ENCODE measurements around the gene SEMA7A.
A peak's percentile ranks its signal among the peaks of the same experiment; 100 is the strongest.

SEMA7A gene

DNA sequence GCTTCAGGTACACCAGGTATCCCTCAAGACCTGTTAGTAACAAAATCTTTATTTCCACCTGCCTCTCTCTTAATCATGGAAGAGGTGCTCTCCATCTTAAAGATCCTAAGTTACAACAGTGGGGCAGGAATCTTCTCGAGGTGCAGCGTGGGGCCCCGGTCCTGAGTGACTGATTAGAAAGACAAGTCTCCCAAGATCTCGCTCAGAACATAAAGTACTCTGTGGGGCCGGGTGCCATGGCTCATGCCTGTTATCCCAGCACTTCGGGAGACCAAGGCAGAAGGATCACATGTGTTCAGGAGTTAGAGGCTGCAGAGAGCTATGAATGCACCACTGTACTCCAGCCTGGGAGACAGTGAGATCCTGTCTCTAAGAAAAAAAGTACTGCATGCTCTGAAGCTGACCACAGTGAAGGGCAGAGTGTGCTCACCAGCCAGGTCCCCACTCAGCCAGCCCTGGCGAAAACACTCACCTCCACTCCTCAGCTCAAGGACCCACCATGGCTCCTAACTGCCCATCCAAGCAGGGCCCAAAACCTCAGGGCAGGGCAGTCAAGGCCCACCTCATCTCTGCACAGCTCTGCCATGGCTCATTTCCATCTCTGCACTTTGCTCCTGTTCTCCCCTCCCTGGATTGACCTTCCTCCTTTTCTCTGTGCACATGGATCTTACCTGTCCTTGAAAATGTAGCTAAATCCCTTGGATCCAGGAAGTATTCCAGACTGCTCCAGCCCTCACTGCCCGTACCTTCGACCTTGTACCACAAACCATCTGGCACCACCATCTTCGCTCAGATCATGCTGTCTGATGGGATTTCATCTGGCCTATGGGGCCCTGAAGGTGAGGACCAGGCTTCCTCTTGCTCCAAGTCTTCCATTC lies 7.1 kb downstream of the SEMA7A start:
- peak overlapping the region; percentile 36 to 80 for H3K27ac Mint-ChIP-seq
- H3K4me1 Mint-ChIP-seq = peaks cover 100% of the 10 kb centered on the region
- no peaks in the 10 kb centered on the region for H3K27me3 Mint-ChIP-seq
- no peak overlapping the region for H3K4me3 Mint-ChIP-seq
- ATAC-seq (no peak), DNase-seq (no peak)
- no peaks in the 10 kb centered on the region for H3K9me3 Mint-ChIP-seq

DNA sequence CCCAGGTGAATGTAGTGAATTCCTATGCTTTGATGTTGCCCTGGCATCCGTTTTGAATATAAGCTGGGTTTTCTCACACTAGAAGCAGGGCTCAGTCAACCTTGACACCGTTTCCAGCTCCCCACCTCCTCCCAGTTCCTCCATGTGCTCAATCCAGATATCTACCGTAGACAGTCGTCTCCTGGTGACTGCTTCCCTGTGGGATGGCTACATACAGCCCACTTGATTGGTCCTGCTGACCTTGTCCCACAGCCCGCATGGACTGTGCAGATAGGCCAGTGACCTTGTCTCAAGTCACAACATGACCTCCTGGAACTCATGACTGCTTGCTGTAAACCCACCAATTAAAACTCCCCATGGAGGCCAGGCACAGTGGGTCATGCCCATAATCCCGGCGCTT lies 8.1 kb downstream of the SEMA7A start:
- Mint-ChIP-seq H3K4me1 (peaks cover 100% of the 10 kb centered on the region), H3K9me3 (no peaks in the 10 kb centered on the region), H3K27me3 (no peaks in the 10 kb centered on the region), H3K27ac (peak overlapping the region; percentile 9 to 78), H3K4me3 (no peak overlapping the region)
- ATAC-seq (no peak), DNase-seq (no peak)

DNA sequence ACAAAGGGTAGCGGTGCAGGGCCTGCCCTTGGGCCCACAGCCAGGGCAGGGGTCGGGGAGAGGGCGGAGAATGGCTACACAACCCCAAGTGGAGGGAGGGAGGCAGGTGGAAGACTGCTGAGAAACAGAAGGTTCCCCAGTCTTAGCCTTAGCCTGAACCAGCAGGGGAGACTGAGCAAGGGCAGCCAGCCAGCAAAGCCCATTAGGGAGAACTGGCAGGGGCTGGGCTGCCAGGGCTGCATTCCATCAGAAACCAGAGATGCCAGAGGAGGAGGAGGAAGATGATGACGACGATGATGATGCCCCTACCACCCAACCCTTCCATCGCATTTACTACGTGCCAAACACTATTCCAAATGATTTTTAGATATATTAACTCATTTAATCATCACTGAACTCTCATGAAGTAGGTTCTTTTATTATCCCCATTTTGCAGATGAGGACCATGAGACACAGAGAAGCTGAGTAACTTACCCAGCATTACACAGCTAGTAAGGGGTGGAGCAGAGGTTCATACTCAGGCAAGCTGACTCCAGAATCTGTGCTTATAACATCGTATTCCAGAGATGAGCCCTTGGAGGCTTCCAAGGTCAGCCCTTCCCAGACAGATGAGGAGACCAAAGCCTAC lies 8.7 kb downstream of the SEMA7A start:
- Mint-ChIP-seq H3K4me3 (no peak overlapping the region), H3K27me3 (no peaks in the 10 kb centered on the region), H3K9me3 (no peaks in the 10 kb centered on the region), H3K4me1 (peaks cover 100% of the 10 kb centered on the region), H3K27ac (peak overlapping the region in 1 of 2 donors; percentile 81)
- ATAC-seq (no peak), DNase-seq (no peak)

GRCh38 chr15:74423431-74424257 lies 10.1 kb downstream of the SEMA7A start:
- H3K27ac Mint-ChIP-seq = peak overlapping the region; percentile 85 to 92
- H3K4me3 Mint-ChIP-seq = peak overlapping the region in 1 of 2 donors; percentile 3
- peaks cover 98% of the 10 kb centered on the region for H3K4me1 Mint-ChIP-seq
- DNase-seq = no peak
- H3K27me3 Mint-ChIP-seq = no peaks in the 10 kb centered on the region
- no peaks in the 10 kb centered on the region for H3K9me3 Mint-ChIP-seq
- no peak for ATAC-seq

GRCh38 chr15:74422652-74423430 lies 10.9 kb downstream of the SEMA7A start:
- H3K4me3 Mint-ChIP-seq = no peak overlapping the region
- DNase-seq = no peak
- ATAC-seq = no peak
- no peaks in the 10 kb centered on the region for H3K27me3 Mint-ChIP-seq
- no peaks in the 10 kb centered on the region for H3K9me3 Mint-ChIP-seq
- H3K4me1 Mint-ChIP-seq = peaks cover 98% of the 10 kb centered on the region
- H3K27ac Mint-ChIP-seq = peak overlapping the region; percentile 12 to 78

- ATAC-seq (no peak), DNase-seq (no peak)
- H3K4me3 Mint-ChIP-seq = no peak overlapping the region
- no peaks in the 10 kb centered on the region for H3K27me3 Mint-ChIP-seq
- H3K27ac Mint-ChIP-seq = peak overlapping the region; percentile 67 to 78
- H3K9me3 Mint-ChIP-seq = no peaks in the 10 kb centered on the region
- peaks cover 98% of the 10 kb centered on the region for H3K4me1 Mint-ChIP-seq
These were observed 11.5 kb downstream of the SEMA7A start for GRCh38 chr15:74422265-74422651.

DNA sequence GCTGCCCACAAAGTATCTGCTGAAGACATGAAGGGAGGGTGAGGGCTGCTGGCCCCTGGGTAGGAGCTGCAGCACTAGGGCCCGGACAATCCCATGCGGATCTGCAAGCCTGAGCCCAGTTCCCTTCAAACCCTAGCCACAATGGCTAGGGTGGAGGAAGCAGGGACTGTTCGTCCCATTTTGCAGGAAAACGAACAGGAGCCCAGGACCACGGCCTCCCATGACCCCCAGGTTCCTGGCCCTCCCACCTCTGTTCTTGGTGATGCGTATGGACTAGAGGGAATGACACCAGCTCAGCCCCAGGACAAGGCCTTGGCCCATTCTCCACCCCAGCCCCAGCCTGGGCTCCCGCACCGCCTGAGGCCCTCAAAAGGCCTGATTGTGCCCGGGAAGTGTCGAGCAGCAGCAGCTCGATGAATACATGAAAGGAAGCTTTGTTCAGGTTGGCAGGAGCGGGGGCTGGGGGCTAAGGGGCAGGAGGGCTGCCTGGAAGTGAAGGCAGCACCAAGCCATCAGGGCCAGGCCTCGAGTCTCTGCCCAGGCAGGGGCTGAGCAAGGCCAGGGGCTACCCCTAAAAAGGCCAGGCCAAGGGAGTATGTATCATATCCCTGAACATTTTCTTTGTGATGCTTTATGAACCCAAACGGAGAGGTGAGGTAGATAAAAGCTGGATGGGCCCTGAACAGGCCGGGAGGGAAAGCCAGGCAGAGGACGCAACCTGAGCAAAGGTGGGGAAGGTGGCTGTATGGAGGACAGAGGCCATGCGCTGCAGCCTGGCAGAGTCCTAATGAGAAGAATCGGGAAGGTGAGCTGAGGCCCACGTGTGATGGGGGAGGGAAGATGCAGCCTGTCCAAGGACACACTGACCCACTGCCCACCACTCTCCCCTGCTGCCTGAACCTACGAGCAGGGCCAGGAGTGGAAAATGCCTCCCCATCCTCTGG lies 12.2 kb downstream of the SEMA7A start:
- DNase-seq = no peak
- ATAC-seq = no peak
- Mint-ChIP-seq H3K9me3 (no peaks in the 10 kb centered on the region), H3K27me3 (no peaks in the 10 kb centered on the region), H3K27ac (peak overlapping the region; percentile 67 to 68), H3K4me1 (peaks cover 98% of the 10 kb centered on the region), H3K4me3 (no peak overlapping the region)

GRCh38 chr15:74420193-74420905 lies 13.4 kb downstream of the SEMA7A start:
- DNase-seq (no peak), ATAC-seq (peak; percentile 35)
- Mint-ChIP-seq H3K4me3 (no peak overlapping the region), H3K27ac (peak overlapping the region; percentile 85 to 86), H3K27me3 (no peaks in the 10 kb centered on the region), H3K9me3 (no peaks in the 10 kb centered on the region), H3K4me1 (peaks cover 98% of the 10 kb centered on the region)

DNA sequence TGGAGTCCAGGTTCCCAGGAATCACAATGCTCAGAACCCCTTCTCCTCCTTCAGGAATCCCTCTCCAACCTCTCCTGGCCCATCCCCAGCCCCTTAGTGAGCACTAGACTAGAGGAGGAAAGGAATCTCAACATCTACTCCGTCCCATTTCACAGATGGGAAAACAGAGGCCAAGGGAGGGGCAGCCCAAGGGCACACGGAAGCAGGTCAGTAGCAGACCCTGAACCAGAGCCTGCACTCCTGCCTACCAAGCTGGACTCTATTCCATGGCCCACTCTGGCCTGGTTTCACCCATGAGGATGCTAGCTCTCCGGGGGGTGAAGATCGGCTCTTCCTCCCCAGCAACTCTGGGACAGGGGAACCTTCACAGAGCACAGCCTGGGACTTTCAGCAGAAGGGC lies 14.3 kb downstream of the SEMA7A start:
- DNase-seq (no peak), ATAC-seq (no peak)
- H3K27me3 Mint-ChIP-seq = no peaks in the 10 kb centered on the region
- no peak overlapping the region for H3K4me3 Mint-ChIP-seq
- no peaks in the 10 kb centered on the region for H3K9me3 Mint-ChIP-seq
- H3K27ac Mint-ChIP-seq = peak overlapping the region; percentile 38 to 46
- H3K4me1 Mint-ChIP-seq = peaks cover 94% of the 10 kb centered on the region

DNA sequence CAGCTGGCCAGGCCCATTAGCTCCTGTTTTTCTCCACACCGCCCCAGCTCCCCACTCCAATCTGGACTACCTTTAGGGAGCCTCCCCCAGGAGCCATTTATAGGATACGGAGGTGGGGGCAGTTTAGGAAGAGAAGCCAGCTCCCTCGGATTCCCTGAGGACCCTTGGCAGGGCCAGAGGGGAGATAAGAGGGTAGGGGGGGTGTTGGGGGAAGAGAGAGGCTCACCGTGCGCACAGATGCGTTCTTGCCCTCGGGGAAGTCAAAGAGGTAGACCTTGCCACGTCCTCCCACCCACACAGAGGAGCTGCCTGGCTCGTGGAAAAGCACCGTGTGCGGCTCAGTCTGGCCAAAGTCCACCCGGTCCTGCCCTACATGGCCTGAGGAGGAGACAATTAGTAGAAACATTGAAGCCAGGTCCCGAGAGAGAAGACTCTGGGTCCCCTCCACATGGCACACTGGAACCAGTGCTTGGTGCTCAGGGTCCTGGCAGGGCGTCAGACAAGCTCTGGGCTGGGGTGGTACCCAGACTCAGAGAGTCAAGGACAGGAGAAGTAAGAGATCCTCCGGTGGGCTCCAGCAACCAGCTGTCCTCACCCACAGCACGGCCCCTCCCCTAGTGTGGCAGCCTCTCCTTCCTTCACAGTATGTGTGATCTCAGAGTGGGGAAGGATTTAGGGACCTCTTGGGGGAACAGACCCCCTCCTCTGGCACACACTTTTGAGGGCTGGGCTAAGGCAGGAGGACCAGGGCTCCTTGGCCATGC lies 15.0 kb downstream of the SEMA7A start:
- Mint-ChIP-seq H3K27ac (peak overlapping the region; percentile 75 to 88), H3K4me3 (no peak overlapping the region), H3K27me3 (no peaks in the 10 kb centered on the region), H3K4me1 (peaks cover 94% of the 10 kb centered on the region), H3K9me3 (no peaks in the 10 kb centered on the region)
- DNase-seq (no peak), ATAC-seq (no peak)

- Mint-ChIP-seq H3K4me1 (peaks cover 84% of the 10 kb centered on the region), H3K9me3 (no peaks in the 10 kb centered on the region), H3K27me3 (no peaks in the 10 kb centered on the region), H3K4me3 (no peak overlapping the region), H3K27ac (peak overlapping the region in 1 of 2 donors; percentile 79)
- DNase-seq (no peak), ATAC-seq (no peak)
These were observed 16.1 kb downstream of the SEMA7A start for GRCh38 chr15:74417670-74418069.

GRCh38 chr15:74417225-74417624 lies 16.5 kb downstream of the SEMA7A start:
- H3K27ac Mint-ChIP-seq = peak overlapping the region; percentile 15 to 79

More at GRCh38 chr15:74417225-74417624, 16.5 kb downstream of the SEMA7A start:
- ATAC-seq (no peak), DNase-seq (no peak)
- no peak overlapping the region for H3K4me3 Mint-ChIP-seq
- peaks cover 79% of the 10 kb centered on the region for H3K4me1 Mint-ChIP-seq
- H3K27me3 Mint-ChIP-seq = no peaks in the 10 kb centered on the region
- H3K9me3 Mint-ChIP-seq = no peaks in the 10 kb centered on the region
